GM12878 (cell line): ENCODE data around the gene YPEL2. TPM values are rescaled to one million over a fixed set of nuclear protein-coding genes. Genes with fewer than 3 reads are reported as not detected.
"Not testable (repeated sequence)": the region's sequence is repeated elsewhere in the genome, so short reads cannot be mapped to it uniquely, and the experiment has no call there.

Experiments used
- ATAC-seq: fragments of 200-7000 bp; cut with Tn5 transposase; 3 replicates; pipeline ENCODE4 v1.9.1; 2020; ENCODE audit warnings: mild to moderate bottlenecking, moderate library complexity
- BruUV-seq: library from RNA; stranded (reverse); fragments of 400-500 nt; replicated peaks from 2 replicates; lab custom pipeline; 2021; lab: Mats Ljungman, UMichigan
- CTCF ChIA-PET: fragments of 300-600 bp; sonication (Branson Sonifier 250); formaldehyde crosslinking; extraction: SDS; loops from one replicate; lab custom pipeline; 2021; ENCODE audit warnings: inconsistent platforms; lab: Yijun Ruan, JAX
- POLR2A ChIA-PET: fragments of 350-600 bp; formaldehyde crosslinking; extraction: SDS; loops from one replicate; lab custom pipeline; 2021; ENCODE audit warnings: inconsistent platforms; lab: Charles Lee
- RAD21 ChIA-PET: fragments of 300-600 bp; sonication (Branson Sonifier 250); formaldehyde crosslinking; loops from one replicate; lab custom pipeline; 2023; ENCODE audit warnings: antibody characterized with exemption; ENCODE audit not compliant: unreplicated experiment; lab: Charles Lee
- SMC1A ChIA-PET: fragments of 300-600 bp; sonication (Branson Sonifier 250); formaldehyde crosslinking; loops from one replicate; lab custom pipeline; 2023; ENCODE audit not compliant: unreplicated experiment, uncharacterized antibody; lab: Charles Lee
- DNase-seq: peaks from one replicate; pipeline ENCODE4 v3.0.0-alpha.2; 2011; ENCODE audit warnings: low read depth, low spot score
- FAIRE-seq: peaks from 3 replicates; lab custom pipeline; 2011; peaks lifted over from hg19 to GRCh38; lab: Jason Lieb, UNC
- H2AFZ ChIP-seq: 2 replicates; pipeline ENCODE4 v1.6.0; 2011; ENCODE audit warnings: low read depth, low read length, control low read depth; ENCODE audit not compliant: control insufficient read depth
- H3K27ac ChIP-seq: 2 replicates; pipeline ENCODE4 v1.5.1; 2011; ENCODE audit warnings: control low read depth; ENCODE audit not compliant: control insufficient read depth, insufficient read depth
- H3K27me3 ChIP-seq, 2 experiments: replicated peaks in 1 of 2; 2 replicates each; pipeline versions ENCODE4 v1.6.0 to v1.6.1; 2011; ENCODE audit warnings: low read length in 1 of 2; ENCODE audit not compliant: control insufficient read depth in 2 of 2, insufficient read depth in 2 of 2
- H3K36me3 ChIP-seq, 2 experiments: 2 replicates each; pipeline ENCODE4 v1.5.1; 2011; ENCODE audit warnings: low read length in 1 of 2; ENCODE audit not compliant: control insufficient read depth in 2 of 2, insufficient read depth in 2 of 2
- H3K4me1 ChIP-seq: 2 replicates; pipeline ENCODE4 v1.6.1; 2011; ENCODE audit warnings: mild to moderate bottlenecking, low read length, moderate library complexity, mixed read lengths; ENCODE audit not compliant: control insufficient read depth, insufficient read depth
- H3K4me2 ChIP-seq: 2 replicates; pipeline ENCODE4 v1.6.0; 2011; ENCODE audit warnings: control low read depth; ENCODE audit not compliant: control insufficient read depth, insufficient read depth
- H3K4me3 ChIP-seq: fragments of 200-600 bp; sonication (generic); 2 replicates; pipeline ENCODE4 v1.5.1; 2016
- H3K79me2 ChIP-seq: 2 replicates; pipeline ENCODE4 v1.6.0; 2011; ENCODE audit warnings: low read length; ENCODE audit not compliant: control insufficient read depth, insufficient read depth
- H3K9ac ChIP-seq: 2 replicates; pipeline ENCODE4 v1.8.0; 2011; ENCODE audit warnings: low read length, control low read depth, mixed read lengths; ENCODE audit not compliant: control insufficient read depth, insufficient read depth
- H3K9me3 ChIP-seq: replicated peaks from 3 replicates; pipeline ENCODE4 v1.5.1; 2011; ENCODE audit warnings: mild to moderate bottlenecking, low read length; ENCODE audit not compliant: control insufficient read depth, insufficient read depth
- H4K20me1 ChIP-seq: 2 replicates; pipeline ENCODE4 v1.6.0; 2011; ENCODE audit not compliant: control insufficient read depth, insufficient read depth
- BACH1 ChIP-seq: fragments of 450-650 bp; IDR thresholded peaks from 2 replicates; pipeline ENCODE4 v1.6.1; 2017; ENCODE audit warnings: mild to moderate bottlenecking, borderline replicate concordance
- CHD1 ChIP-seq: IDR thresholded peaks from 2 replicates; pipeline ENCODE4 v1.6.1; 2012; ENCODE audit warnings: low read depth, low read length, improper control_type of control experiment
- CREB1 ChIP-seq: IDR thresholded peaks from 2 replicates; pipeline ENCODE4 v1.6.1; 2012; ENCODE audit warnings: low read depth, mild to moderate bottlenecking, inconsistent platforms
- FOXM1 ChIP-seq: IDR thresholded peaks from 2 replicates; pipeline ENCODE4 v1.6.1; 2012; ENCODE audit warnings: low read depth, mild to moderate bottlenecking, inconsistent platforms, low read length, moderate library complexity
- MXI1 ChIP-seq: fragments of 150-350 bp; IDR thresholded peaks from 2 replicates; pipeline ENCODE4 v1.6.1; 2011; ENCODE audit warnings: low read depth, mild to moderate bottlenecking, inconsistent platforms, low read length, improper control_type of control experiment
- SMAD1 ChIP-seq: fragments of 450-650 bp; IDR thresholded peaks from 2 replicates; pipeline ENCODE4 v1.6.1; 2018; ENCODE audit warnings: mild to moderate bottlenecking, low read depth; ENCODE audit not compliant: partially characterized antibody
- ZSCAN29 ChIP-seq: fragments of 450-650 bp; IDR thresholded peaks from 2 replicates; pipeline ENCODE4 v1.6.1; 2017; ENCODE audit warnings: mild to moderate bottlenecking, moderate library complexity
- WGBS: methylation state at CpG from one replicate; pipeline ENCODE4 v1.1.6; 2016; ENCODE audit warnings: low lambda C conversion rate; ENCODE audit not compliant: insufficient replicate concordance, insufficient coverage; ENCODE audit errors: missing lambda C conversion rate; 5-methylcytosine and 5-hydroxymethylcytosine counted together
- in situ Hi-C: fragments of 300-500 bp; cut with MboI; formaldehyde crosslinking; loops from 9 replicates; pipeline ENCODE4 v1.14.3; 2018; ENCODE audit warnings: mixed read lengths
- intact Hi-C: fragments of 100-400 bp; cut with micrococcal nuclease; formaldehyde crosslinking; loops from one replicate; pipeline ENCODE4 v1.14.2; 2022; ENCODE audit not compliant: unreplicated experiment
- polyA plus RNA-seq, 11 experiments: library from polyadenylated mRNA; depleted of rRNA in 4 of 11; unstranded in 6 of 11; stranded (reverse) in 5 of 11; fragments of >200 nt; fragmentation: Nextera tagmentation in 4 of 11; fragmentation: Illumina TruSeq in 1 of 11; extraction: Ambion mirVana in 4 of 11; extraction: Trizol in 1 of 11; gene quantifications; 1 replicate in 1 of 11; 2 replicates in 10 of 11; pipeline versions ENCODE4 v1.2.1 to v1.2.3, GENCODE V29; 2011 to 2016; ENCODE audit warnings: inconsistent platforms in 2 of 11, missing spikeins in 2 of 11, low read depth in 1 of 11
- total RNA-seq, 4 experiments: library from RNA; depleted of rRNA in 3 of 4; stranded (reverse); fragments of >200 nt in 3 of 4; fragmentation: Illumina TruSeq in 1 of 4; extraction: Trizol in 1 of 4; gene quantifications; 2 replicates each; pipeline versions ENCODE4 v1.2.1 to v1.2.3, GENCODE V29; 2013 to 2021
- TF ChIP-seq, protein P1 (sequence below): fragments of 450-650 bp; IDR thresholded peaks from 2 replicates; pipeline ENCODE4 v1.6.1; 2018; ENCODE audit warnings: mild to moderate bottlenecking, low read depth, moderate library complexity; ENCODE audit not compliant: partially characterized antibody
- TF ChIP-seq, protein P2 (sequence below): fragments of 450-650 bp; formaldehyde crosslinking; IDR thresholded peaks from 2 replicates; pipeline ENCODE4 v1.5.0; 2022; ENCODE audit warnings: mild to moderate bottlenecking, missing genetic modification characterization
- TF ChIP-seq, protein P3 (sequence below): IDR thresholded peaks from 2 replicates; pipeline ENCODE4 v1.6.1; 2011; ENCODE audit warnings: mild to moderate bottlenecking, low read depth, low read length, moderate library complexity; ENCODE audit not compliant: insufficient replicate concordance

The YPEL2 gene
- total and polyA plus RNA-seq, 10 of the 15 experiments (the other 5 are each of a cell fraction or from before 2014, with no cell fraction given), result 0.11 to 8.1 (median 0.48) TPM

DNA sequence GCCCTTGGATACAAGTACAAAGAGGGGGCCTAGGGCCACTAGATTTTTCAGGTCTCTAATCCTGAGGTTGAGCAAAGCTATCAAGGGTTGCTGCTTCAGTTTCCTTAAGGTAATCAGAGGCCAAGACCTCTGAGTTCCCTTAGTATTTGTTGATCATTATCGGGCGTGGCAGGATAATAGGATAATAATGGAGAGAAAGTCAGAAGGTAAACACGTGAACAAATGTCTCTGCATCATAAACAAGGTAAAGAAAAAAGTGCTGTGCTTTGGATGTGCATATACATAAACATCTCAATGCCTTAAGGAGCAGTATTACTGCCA, 41.5 kb upstream of the YPEL2 start (continued):
- TF ChIP-seq, protein P1, sequence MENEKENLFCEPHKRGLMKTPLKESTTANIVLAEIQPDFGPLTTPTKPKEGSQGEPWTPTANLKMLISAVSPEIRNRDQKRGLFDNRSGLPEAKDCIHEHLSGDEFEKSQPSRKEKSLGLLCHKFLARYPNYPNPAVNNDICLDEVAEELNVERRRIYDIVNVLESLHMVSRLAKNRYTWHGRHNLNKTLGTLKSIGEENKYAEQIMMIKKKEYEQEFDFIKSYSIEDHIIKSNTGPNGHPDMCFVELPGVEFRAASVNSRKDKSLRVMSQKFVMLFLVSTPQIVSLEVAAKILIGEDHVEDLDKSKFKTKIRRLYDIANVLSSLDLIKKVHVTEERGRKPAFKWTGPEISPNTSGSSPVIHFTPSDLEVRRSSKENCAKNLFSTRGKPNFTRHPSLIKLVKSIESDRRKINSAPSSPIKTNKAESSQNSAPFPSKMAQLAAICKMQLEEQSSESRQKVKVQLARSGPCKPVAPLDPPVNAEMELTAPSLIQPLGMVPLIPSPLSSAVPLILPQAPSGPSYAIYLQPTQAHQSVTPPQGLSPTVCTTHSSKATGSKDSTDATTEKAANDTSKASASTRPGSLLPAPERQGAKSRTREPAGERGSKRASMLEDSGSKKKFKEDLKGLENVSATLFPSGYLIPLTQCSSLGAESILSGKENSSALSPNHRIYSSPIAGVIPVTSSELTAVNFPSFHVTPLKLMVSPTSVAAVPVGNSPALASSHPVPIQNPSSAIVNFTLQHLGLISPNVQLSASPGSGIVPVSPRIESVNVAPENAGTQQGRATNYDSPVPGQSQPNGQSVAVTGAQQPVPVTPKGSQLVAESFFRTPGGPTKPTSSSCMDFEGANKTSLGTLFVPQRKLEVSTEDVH, result no peak
- TF ChIP-seq FOXM1, result no peak
- TF ChIP-seq, protein P2, sequence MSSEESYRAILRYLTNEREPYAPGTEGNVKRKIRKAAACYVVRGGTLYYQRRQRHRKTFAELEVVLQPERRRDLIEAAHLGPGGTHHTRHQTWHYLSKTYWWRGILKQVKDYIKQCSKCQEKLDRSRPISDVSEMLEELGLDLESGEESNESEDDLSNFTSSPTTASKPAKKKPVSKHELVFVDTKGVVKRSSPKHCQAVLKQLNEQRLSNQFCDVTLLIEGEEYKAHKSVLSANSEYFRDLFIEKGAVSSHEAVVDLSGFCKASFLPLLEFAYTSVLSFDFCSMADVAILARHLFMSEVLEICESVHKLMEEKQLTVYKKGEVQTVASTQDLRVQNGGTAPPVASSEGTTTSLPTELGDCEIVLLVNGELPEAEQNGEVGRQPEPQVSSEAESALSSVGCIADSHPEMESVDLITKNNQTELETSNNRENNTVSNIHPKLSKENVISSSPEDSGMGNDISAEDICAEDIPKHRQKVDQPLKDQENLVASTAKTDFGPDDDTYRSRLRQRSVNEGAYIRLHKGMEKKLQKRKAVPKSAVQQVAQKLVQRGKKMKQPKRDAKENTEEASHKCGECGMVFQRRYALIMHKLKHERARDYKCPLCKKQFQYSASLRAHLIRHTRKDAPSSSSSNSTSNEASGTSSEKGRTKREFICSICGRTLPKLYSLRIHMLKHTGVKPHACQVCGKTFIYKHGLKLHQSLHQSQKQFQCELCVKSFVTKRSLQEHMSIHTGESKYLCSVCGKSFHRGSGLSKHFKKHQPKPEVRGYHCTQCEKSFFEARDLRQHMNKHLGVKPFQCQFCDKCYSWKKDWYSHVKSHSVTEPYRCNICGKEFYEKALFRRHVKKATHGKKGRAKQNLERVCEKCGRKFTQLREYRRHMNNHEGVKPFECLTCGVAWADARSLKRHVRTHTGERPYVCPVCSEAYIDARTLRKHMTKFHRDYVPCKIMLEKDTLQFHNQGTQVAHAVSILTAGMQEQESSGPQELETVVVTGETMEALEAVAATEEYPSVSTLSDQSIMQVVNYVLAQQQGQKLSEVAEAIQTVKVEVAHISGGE (CRISPR knock-in tag), result no peak
- no peak for TF ChIP-seq BACH1
- TF ChIP-seq SMAD1, result no peak
- TF ChIP-seq CREB1, result no peak
- no peak for TF ChIP-seq CHD1
- TF ChIP-seq, protein P3, sequence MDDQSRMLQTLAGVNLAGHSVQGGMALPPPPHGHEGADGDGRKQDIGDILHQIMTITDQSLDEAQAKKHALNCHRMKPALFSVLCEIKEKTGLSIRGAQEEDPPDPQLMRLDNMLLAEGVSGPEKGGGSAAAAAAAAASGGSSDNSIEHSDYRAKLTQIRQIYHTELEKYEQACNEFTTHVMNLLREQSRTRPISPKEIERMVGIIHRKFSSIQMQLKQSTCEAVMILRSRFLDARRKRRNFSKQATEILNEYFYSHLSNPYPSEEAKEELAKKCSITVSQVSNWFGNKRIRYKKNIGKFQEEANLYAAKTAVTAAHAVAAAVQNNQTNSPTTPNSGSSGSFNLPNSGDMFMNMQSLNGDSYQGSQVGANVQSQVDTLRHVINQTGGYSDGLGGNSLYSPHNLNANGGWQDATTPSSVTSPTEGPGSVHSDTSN, result no peak
- TF ChIP-seq MXI1, result no peak
- TF ChIP-seq ZSCAN29, result no peak

DNA sequence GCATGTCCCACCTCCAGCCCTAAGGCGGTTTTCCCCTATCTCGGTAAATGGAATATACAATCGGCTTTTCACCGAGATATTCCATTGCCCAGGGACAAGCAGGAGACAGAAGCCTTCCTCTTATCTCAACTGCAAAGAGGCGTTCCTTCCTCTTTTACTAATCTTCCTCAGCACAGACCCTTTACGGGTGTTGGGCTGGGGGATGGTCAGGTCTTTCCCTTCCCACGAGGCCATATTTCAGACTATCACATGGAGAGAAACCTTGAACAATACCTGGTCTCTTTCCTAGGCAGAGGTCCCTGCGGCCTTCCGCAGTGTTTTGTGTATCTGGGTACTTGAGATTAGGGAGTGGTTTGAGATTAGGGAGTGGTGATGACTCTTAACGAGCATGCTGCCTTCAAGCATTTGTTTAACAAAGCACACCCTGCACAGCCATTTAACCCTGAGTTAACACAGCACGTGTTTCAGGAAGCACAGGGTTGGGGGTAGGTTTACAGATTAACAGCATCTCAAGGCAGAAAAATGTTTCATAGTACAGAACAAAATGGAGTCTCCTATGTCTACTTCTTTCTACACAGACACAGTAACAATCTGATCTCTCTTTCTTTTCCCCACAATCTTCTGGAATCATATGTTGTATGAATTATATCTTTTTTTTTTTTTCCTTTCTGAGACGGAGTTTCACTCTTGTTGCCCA, 41.0 kb upstream of the YPEL2 start:
- 30% methylated on average over 12 of the region's 12 CpGs for WGBS
- ATAC-seq, CTCF ChIA-PET, H4K20me1 ChIP-seq, H3K27ac ChIP-seq, H3K79me2 ChIP-seq, RAD21 ChIA-PET, H3K9me3 ChIP-seq, in situ Hi-C loops, DNase-seq, H3K27me3 ChIP-seq, H3K36me3 ChIP-seq, SMC1A ChIA-PET, H3K9ac ChIP-seq, H3K4me3 ChIP-seq, H3K4me1 ChIP-seq, BruUV-seq, intact Hi-C loops, FAIRE-seq, H3K4me2 ChIP-seq, POLR2A ChIA-PET: not testable (repeated sequence)
- H2AFZ ChIP-seq, result peak overlapping the region; percentile 51; the same call in 1 of the 2 replicates
